ENCODE measurements around the gene SEC11C. TPM values are rescaled to one million over a fixed set of nuclear protein-coding genes. Genes with fewer than 3 reads are reported as not detected.

SEC11C gene
- total and polyA plus RNA-seq, 2 of the 8 experiments (the other 6 are each of a cell fraction or from before 2014, with no cell fraction given), result 27.1 to 59.3 TPM

DNA sequence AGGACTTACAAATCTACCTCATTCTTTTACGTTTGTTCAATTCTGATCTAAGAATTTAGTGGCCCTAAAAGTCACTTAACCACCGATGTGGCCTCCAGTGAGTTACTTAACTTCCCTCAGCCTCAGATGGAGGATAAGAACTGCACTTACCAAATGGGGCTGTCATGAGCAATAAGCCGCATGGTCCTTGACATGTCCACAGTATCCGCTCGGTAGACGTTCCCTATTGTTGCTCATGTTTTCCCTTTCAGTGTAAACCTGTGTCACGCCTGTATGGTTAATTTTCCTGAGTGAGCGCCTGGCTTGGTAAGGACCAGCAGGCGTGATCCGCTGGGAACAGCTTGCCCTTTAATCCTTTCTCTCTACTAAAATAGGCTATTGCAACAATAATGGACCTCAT lies 20.3 kb downstream of the SEC11C start:
- Histone ChIP-seq H3K36me3 (ENCODE audit: control insufficient read depth in 2 of 4, insufficient read depth in 4 of 4, low read length in 3 of 4) (peaks cover 0 to 3% (median 0%) of the 10 kb centered on the region in 4 experiments; a peak in 2 of 8 replicates), H3K18ac (ENCODE audit: extremely low read depth, low read length) (no peak overlapping the region), H2AFZ (ENCODE audit: low read length) (no peak overlapping the region), H2AK5ac (ENCODE audit: low read depth, low read length) (no peak overlapping the region), H3K56ac (replicated peaks; ENCODE audit: insufficient read length, low read depth, low read length) (no peak overlapping the region), H3K14ac (ENCODE audit: insufficient read length) (no peak overlapping the region), H3K23me2 (ENCODE audit: low read depth, low read length) (no peaks in the 10 kb centered on the region), H2BK15ac (ENCODE audit: low read length) (no peak overlapping the region), H3K79me2 (ENCODE audit: control insufficient read depth in 1 of 2, insufficient read depth in 2 of 2, low read length in 2 of 2) (no peaks in the 10 kb centered on the region), H2BK20ac (ENCODE audit: low read length) (no peak overlapping the region), H4K91ac (replicated peaks; ENCODE audit: insufficient read length, low read length) (no peak overlapping the region), H3K9ac (replicated peaks in 1 of 4; ENCODE audit: extremely low read depth in 1 of 4, low read depth in 3 of 4, low read length in 3 of 4) (no peak overlapping the region), H3K4me1 (replicated peaks in 1 of 4; ENCODE audit: control insufficient read depth in 3 of 4, insufficient read depth in 4 of 4, low read length in 3 of 4) (no peaks in the 10 kb centered on the region), H4K8ac (ENCODE audit: extremely low read depth, insufficient read depth, low read length) (no peak overlapping the region), H3K79me1 (ENCODE audit: low read depth, low read length) (no peaks in the 10 kb centered on the region), H3K27ac (ENCODE audit: low read depth, low read length) (no peak overlapping the region), H3K4me3 (ENCODE audit: extremely low read depth in 1 of 4, insufficient read depth in 2 of 4, low read depth in 3 of 4, low read length in 4 of 4) (no peak overlapping the region), H2BK120ac (replicated peaks; ENCODE audit: low read depth, low read length) (no peak overlapping the region), H4K5ac (ENCODE audit: insufficient read length, low read depth, low read length) (no peak overlapping the region), H2BK5ac (ENCODE audit: low read depth, low read length) (no peak overlapping the region), H4K20me1 (replicated peaks in 1 of 2; ENCODE audit: control insufficient read depth in 1 of 2, insufficient read depth in 2 of 2, low read length in 2 of 2) (no peaks in the 10 kb centered on the region), H3K4ac (replicated peaks; ENCODE audit: insufficient read length, low read depth, low read length) (no peak overlapping the region), H2BK12ac (ENCODE audit: low read depth, low read length) (no peak overlapping the region), H3K27me3 (replicated peaks in 1 of 4; ENCODE audit: control insufficient read depth in 3 of 4, extremely low read depth in 1 of 4, insufficient read depth in 3 of 4, low read length in 3 of 4) (no peaks in the 10 kb centered on the region; a peak in 1 of 7 replicates), H3K23ac (ENCODE audit: insufficient read length) (no peak overlapping the region), H3K4me2 (ENCODE audit: insufficient read depth in 1 of 2, low read depth in 2 of 2, low read length in 2 of 2) (no peak overlapping the region), H3K9me3 (ENCODE audit: insufficient read depth in 2 of 2, low read depth in 1 of 2, low read length in 1 of 2) (no peaks in the 10 kb centered on the region)
- DNase-seq (ENCODE audit: low read depth in 1 of 2, low spot score in 2 of 2) (no peak), FAIRE-seq (no peak)
- TF ChIP-seq JUN (IDR thresholded peaks at IDR 0.05; ENCODE audit: low read depth, low read length), result no peak
- 82% methylated on average over 10 of the region's 10 CpGs; no CpG with 5 or more reads in 1 of the 2 experiments for WGBS, 2 experiments (ENCODE audit: extremely low coverage in 1 of 2, insufficient coverage in 1 of 2, insufficient read length in 1 of 2, insufficient replicate concordance in 2 of 2, low coverage in 1 of 2, low lambda C conversion rate in 2 of 2, missing lambda C conversion rate in 1 of 2)
- CTCF ChIA-PET (ENCODE audit: partially characterized antibody), result interaction anchor here (1.1 to 1.6 kb wide), 2 partner anchors 42 to 242 kb away, joined by 3 to 4 read pairs; no protein-coding TSS in a partner anchor
- POLR2A ChIA-PET (ENCODE audit: partially characterized antibody), result no interaction called here
